Measurements from ENCODE around the gene RETREG3. TPM values are rescaled to one million over a fixed set of nuclear protein-coding genes. Genes with fewer than 3 reads are reported as not detected.
"Not testable (repeated sequence)": the region's sequence is repeated elsewhere in the genome, so short reads cannot be mapped to it uniquely, and the experiment has no call there.

RETREG3 gene
- total and polyA plus RNA-seq, 2 donors (not counting 1 experiment from before 2014, with no cell fraction given): 37.5 to 67.0 TPM

- no peaks in the 10 kb centered on the region for H3K27me3 ChIP-seq (ENCODE audit: control insufficient read depth, insufficient read depth, low read length)
- DNase-seq (ENCODE audit: low read depth in 2 of 2): peak in 1 of 2 donors; percentile 54
- no peak overlapping the region for H3K27ac ChIP-seq (ENCODE audit: insufficient read depth, low read length)
- peaks cover 11% of the 10 kb centered on the region for H3K36me3 ChIP-seq (ENCODE audit: control insufficient read depth, insufficient read depth, low read length)
- H3K4me3 ChIP-seq (replicated peaks in 1 of 4; ENCODE audit: control extremely low read depth in 1 of 4, insufficient read depth in 1 of 4, low read depth in 3 of 4, low read length in 4 of 4): no peak overlapping the region
- H3K9ac ChIP-seq (ENCODE audit: insufficient read depth, low read length): no peak overlapping the region
- H3K4me2 ChIP-seq (ENCODE audit: extremely low read depth, insufficient read depth, low read length): no peak overlapping the region
- no peaks in the 10 kb centered on the region for H3K4me1 ChIP-seq (ENCODE audit: control insufficient read depth, extremely low read depth, insufficient read depth, low read length)
- no peaks in the 10 kb centered on the region for H3K9me3 ChIP-seq (ENCODE audit: control insufficient read depth, insufficient read depth, low read depth, low read length)
- no peaks in the 10 kb centered on the region for H4K20me1 ChIP-seq (ENCODE audit: control insufficient read depth, extremely low read depth, insufficient read depth, low read length)
- H2AFZ ChIP-seq (ENCODE audit: low read length): no peak overlapping the region
- H3K79me2 ChIP-seq (ENCODE audit: control insufficient read depth, insufficient read depth, low read length): no peaks in the 10 kb centered on the region
- TF ChIP-seq EZH2 (IDR thresholded peaks at IDR 0.05; ENCODE audit: low read length, missing control alignments): no peak
- TF ChIP-seq, protein P1, sequence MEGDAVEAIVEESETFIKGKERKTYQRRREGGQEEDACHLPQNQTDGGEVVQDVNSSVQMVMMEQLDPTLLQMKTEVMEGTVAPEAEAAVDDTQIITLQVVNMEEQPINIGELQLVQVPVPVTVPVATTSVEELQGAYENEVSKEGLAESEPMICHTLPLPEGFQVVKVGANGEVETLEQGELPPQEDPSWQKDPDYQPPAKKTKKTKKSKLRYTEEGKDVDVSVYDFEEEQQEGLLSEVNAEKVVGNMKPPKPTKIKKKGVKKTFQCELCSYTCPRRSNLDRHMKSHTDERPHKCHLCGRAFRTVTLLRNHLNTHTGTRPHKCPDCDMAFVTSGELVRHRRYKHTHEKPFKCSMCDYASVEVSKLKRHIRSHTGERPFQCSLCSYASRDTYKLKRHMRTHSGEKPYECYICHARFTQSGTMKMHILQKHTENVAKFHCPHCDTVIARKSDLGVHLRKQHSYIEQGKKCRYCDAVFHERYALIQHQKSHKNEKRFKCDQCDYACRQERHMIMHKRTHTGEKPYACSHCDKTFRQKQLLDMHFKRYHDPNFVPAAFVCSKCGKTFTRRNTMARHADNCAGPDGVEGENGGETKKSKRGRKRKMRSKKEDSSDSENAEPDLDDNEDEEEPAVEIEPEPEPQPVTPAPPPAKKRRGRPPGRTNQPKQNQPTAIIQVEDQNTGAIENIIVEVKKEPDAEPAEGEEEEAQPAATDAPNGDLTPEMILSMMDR (conservative IDR thresholded peaks at IDR 0.05 in 1 of 2, IDR thresholded peaks at IDR 0.05 in 1 of 2; ENCODE audit: low read depth in 1 of 2, low read length in 2 of 2): peak in 1 of 2 donors; percentile 16
Measured at GRCh38 chr17:42548070-42548837, 60.9 kb downstream of the RETREG3 start.

GRCh38 chr17:42547698-42548069, 61.5 kb downstream of the RETREG3 start:
- Histone ChIP-seq H3K27ac (ENCODE audit: insufficient read depth, low read length) (no peak overlapping the region), H3K9ac (ENCODE audit: insufficient read depth, low read length) (no peak overlapping the region), H3K4me2 (ENCODE audit: extremely low read depth, insufficient read depth, low read length) (no peak overlapping the region), H3K9me3 (ENCODE audit: control insufficient read depth, insufficient read depth, low read depth, low read length) (no peaks in the 10 kb centered on the region), H3K36me3 (ENCODE audit: control insufficient read depth, insufficient read depth, low read length) (peaks cover 12% of the 10 kb centered on the region), H3K4me3 (replicated peaks in 1 of 4; ENCODE audit: control extremely low read depth in 1 of 4, insufficient read depth in 1 of 4, low read depth in 3 of 4, low read length in 4 of 4) (no peak overlapping the region), H2AFZ (ENCODE audit: low read length) (no peak overlapping the region), H3K79me2 (ENCODE audit: control insufficient read depth, insufficient read depth, low read length) (no peaks in the 10 kb centered on the region), H4K20me1 (ENCODE audit: control insufficient read depth, extremely low read depth, insufficient read depth, low read length) (no peaks in the 10 kb centered on the region), H3K27me3 (ENCODE audit: control insufficient read depth, insufficient read depth, low read length) (no peaks in the 10 kb centered on the region), H3K4me1 (ENCODE audit: control insufficient read depth, extremely low read depth, insufficient read depth, low read length) (no peaks in the 10 kb centered on the region)
- DNase-seq (ENCODE audit: low read depth in 2 of 2): no peak
- TF ChIP-seq EZH2 (IDR thresholded peaks at IDR 0.05; ENCODE audit: low read length, missing control alignments): no peak
- TF ChIP-seq, protein P1 (conservative IDR thresholded peaks at IDR 0.05 in 1 of 2, IDR thresholded peaks at IDR 0.05 in 1 of 2; ENCODE audit: low read depth in 1 of 2, low read length in 2 of 2): no peak

GRCh38 chr17:42547001-42547461, 62.1 kb downstream of the RETREG3 start:
- DNase-seq (ENCODE audit: low read depth in 2 of 2): no peak
- Histone ChIP-seq H3K9ac (ENCODE audit: insufficient read depth, low read length) (no peak overlapping the region), H3K27me3 (ENCODE audit: control insufficient read depth, insufficient read depth, low read length) (no peaks in the 10 kb centered on the region), H3K27ac (ENCODE audit: insufficient read depth, low read length) (no peak overlapping the region), H3K79me2 (ENCODE audit: control insufficient read depth, insufficient read depth, low read length) (no peaks in the 10 kb centered on the region), H2AFZ (ENCODE audit: low read length) (no peak overlapping the region), H3K9me3 (ENCODE audit: control insufficient read depth, insufficient read depth, low read depth, low read length) (no peaks in the 10 kb centered on the region), H3K36me3 (ENCODE audit: control insufficient read depth, insufficient read depth, low read length) (peaks cover 12% of the 10 kb centered on the region), H3K4me3 (replicated peaks in 1 of 4; ENCODE audit: control extremely low read depth in 1 of 4, insufficient read depth in 1 of 4, low read depth in 3 of 4, low read length in 4 of 4) (no peak overlapping the region), H3K4me1 (ENCODE audit: control insufficient read depth, extremely low read depth, insufficient read depth, low read length) (no peaks in the 10 kb centered on the region), H4K20me1 (ENCODE audit: control insufficient read depth, extremely low read depth, insufficient read depth, low read length) (no peaks in the 10 kb centered on the region), H3K4me2 (ENCODE audit: extremely low read depth, insufficient read depth, low read length) (no peak overlapping the region)
- no peak for TF ChIP-seq EZH2 (IDR thresholded peaks at IDR 0.05; ENCODE audit: low read length, missing control alignments)
- TF ChIP-seq, protein P1 (conservative IDR thresholded peaks at IDR 0.05 in 1 of 2, IDR thresholded peaks at IDR 0.05 in 1 of 2; ENCODE audit: low read depth in 1 of 2, low read length in 2 of 2): no peak

DNA sequence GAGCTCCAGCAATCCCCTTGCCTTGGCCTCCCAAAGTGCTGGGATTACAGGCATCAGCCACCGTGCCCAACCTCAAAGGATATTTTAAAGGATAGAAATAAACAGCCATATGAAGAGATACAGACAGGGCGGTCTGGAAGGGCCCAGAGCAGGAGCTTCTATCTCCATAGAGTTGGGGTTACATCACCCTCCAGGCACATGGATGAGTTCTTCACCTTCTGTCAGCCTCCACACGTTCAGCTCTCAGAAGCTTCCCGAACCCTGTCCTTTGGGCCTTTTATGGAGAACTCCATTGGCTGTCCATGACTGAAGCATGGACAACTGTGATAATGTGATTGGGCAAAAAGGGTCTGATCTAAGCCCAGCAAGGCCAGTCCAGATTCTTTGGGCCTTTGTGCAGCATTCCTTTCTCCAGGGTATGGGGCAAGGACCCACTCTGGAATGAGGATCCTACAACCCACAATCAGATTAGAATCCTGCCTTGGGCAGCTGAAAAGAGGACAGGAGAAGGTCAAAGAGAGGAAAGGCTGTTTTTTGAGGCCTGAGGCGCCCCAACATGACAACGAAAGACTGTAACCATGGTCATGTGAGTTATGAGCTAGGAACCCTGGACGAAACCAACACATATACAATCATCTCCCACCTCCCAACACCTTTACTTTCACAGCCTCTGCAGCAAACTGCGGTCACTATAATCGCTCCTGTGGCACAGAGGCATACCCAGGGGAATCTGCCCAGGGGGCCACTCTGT, 63.2 kb downstream of the RETREG3 start:
- H3K36me3 ChIP-seq (ENCODE audit: control insufficient read depth, insufficient read depth, low read length): peaks cover 12% of the 10 kb centered on the region
- not testable (repeated sequence) for H3K27ac ChIP-seq (ENCODE audit: insufficient read depth, low read length); H2AFZ ChIP-seq (ENCODE audit: low read length); H3K79me2 ChIP-seq (ENCODE audit: control insufficient read depth, insufficient read depth, low read length); H3K9me3 ChIP-seq (ENCODE audit: control insufficient read depth, insufficient read depth, low read depth, low read length); H3K4me2 ChIP-seq (ENCODE audit: extremely low read depth, insufficient read depth, low read length); DNase-seq (ENCODE audit: low read depth in 2 of 2); H3K4me1 ChIP-seq (ENCODE audit: control insufficient read depth, extremely low read depth, insufficient read depth, low read length); H3K4me3 ChIP-seq (replicated peaks in 1 of 4; ENCODE audit: control extremely low read depth in 1 of 4, insufficient read depth in 1 of 4, low read depth in 3 of 4, low read length in 4 of 4); H3K27me3 ChIP-seq (ENCODE audit: control insufficient read depth, insufficient read depth, low read length); H4K20me1 ChIP-seq (ENCODE audit: control insufficient read depth, extremely low read depth, insufficient read depth, low read length); H3K9ac ChIP-seq (ENCODE audit: insufficient read depth, low read length)

All from fibroblast of lung (primary cell).